Nucleus accumbens (tissue), 56 donors: ENCODE measurements around the gene PARD3B.
A peak's percentile ranks its signal among the peaks of the same experiment; 100 is the strongest.

Experiments used
- DNase-seq, 56 donors: peaks; one replicate each; lab custom pipeline; 2025; lab: John Stamatoyannopoulos, UW

The PARD3B gene

DNA sequence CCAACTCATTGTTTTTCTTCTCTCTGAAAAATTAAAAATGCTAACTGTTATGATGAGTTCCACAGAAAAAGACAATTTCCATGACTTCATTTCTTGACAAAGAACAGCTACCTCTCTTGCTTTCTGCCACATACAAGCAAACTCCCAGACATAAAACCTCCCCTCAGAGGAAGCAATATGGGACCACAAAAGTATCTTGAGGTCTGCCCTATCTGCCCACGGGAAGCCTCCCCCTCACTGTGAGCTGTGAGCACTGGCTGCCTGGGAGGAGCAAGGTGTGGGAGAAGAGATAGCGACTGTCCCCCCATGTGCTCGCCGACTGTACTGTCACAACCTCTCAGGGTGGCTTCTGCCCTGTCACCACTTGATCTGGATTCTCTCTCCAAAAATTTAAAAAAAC, 1067.4 kb downstream of the PARD3B start:
- DNase-seq, result no peak

GRCh38 chr2:205613970-205614559, 1068.8 kb downstream of the PARD3B start:
- no peak for DNase-seq

DNA sequence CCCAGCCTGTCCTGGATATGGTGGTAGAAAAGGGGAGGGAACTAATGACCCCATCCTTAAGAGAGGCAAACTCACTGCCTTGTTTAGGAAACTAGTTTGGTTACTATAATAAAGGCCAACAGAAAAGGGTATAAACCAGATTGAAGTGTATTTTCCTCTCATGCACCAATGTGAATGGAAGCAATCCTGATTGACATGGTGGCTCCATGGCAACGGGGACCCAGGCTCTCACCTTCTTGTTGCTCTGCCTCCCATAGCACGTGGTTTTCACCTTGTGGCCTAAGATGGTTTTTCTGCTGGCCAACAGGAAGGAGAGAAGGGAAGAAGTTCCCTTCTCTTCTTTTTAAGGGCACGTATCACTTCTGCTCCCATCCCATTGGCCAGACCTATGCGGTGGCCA, 1069.7 kb downstream of the PARD3B start:
- DNase-seq, result no peak

- DNase-seq, result no peak
Observed at GRCh38 chr2:205617905-205618304, 1072.6 kb downstream of the PARD3B start.

DNA sequence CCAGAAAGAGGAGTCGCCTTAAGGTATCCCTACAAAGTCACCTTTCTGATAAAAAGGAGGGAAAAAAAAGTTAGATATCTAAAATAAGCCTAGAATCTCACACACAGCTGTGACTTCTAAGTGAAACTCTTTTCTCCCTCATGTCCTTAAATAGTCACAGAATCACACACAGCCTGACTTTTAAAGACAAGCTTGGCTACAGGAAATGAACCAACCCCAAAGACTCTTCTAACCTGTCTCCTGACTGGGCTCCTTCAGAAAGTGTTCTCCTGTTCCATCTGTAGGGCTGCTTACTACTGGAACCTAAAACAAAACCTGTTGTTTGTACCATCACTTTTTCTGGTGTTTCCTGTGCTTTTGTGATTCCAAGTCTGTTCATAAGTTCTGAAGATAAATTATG, 1074.3 kb downstream of the PARD3B start:
- no peak for DNase-seq

- DNase-seq, result no peak
Observed at GRCh38 chr2:205627085-205627484, 1081.8 kb downstream of the PARD3B start.

GRCh38 chr2:205628422-205628821, 1083.1 kb downstream of the PARD3B start:
- DNase-seq, result no peak

DNA sequence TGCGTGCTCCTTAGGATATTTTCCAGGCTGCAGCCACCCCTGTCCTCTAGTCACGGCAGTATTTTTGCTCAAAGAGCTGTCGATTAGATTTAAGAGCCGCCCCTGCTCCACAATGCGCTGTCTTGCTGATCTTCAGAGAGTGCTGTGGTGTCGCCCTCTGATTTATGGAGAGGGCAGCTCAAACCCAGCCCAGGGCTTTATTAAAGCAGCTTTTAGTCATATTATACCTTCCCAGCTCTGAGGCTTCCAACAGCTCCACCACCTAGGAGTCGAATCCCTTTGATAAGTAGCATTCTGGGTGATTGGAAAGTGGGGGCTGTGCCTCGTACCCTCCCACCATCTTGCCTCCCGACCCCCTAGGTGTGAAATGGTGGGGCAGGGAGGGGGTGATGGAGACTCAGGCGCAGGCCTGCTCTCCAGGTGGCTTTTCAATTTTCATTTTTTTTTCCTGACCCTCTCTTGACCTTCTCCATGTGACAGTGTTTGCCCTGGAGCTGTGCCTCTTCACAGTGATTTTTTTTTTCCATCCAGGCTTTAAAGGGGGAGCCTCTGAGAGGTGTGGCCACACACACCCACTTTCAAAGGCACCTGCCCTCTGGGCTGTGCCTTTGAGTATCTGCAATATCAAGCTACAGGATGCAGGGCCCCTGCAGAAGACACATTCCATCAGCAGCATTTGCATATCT, 1084.0 kb downstream of the PARD3B start:
- no peak for DNase-seq

DNA sequence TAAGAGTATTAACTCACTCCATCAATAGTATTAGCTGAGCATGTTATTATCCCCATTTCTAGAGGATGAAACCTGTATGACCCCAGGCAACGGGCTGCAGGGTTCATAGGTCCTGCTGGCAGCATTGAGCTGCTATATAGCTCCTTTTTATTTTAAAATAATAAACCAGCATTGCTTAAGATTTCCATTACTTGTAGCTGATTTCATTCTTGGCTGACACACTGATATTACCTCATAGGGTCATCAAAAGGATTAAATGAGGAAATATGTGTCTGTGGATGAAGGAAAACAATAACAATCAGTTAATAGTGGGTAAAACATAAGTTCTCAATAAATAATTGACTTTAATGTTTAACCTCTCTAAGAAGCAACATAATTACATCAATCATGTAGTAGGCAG, 1088.7 kb downstream of the PARD3B start:
- no peak for DNase-seq

- no peak for DNase-seq
Observed at GRCh38 chr2:205636549-205637319, 1091.5 kb downstream of the PARD3B start.

- no peak for DNase-seq
Observed at GRCh38 chr2:205637320-205637602, 1092.0 kb downstream of the PARD3B start.

GRCh38 chr2:205637779-205638503, 1092.7 kb downstream of the PARD3B start:
- no peak for DNase-seq

GRCh38 chr2:205640716-205641115, 1095.4 kb downstream of the PARD3B start:
- DNase-seq, result no peak

DNA sequence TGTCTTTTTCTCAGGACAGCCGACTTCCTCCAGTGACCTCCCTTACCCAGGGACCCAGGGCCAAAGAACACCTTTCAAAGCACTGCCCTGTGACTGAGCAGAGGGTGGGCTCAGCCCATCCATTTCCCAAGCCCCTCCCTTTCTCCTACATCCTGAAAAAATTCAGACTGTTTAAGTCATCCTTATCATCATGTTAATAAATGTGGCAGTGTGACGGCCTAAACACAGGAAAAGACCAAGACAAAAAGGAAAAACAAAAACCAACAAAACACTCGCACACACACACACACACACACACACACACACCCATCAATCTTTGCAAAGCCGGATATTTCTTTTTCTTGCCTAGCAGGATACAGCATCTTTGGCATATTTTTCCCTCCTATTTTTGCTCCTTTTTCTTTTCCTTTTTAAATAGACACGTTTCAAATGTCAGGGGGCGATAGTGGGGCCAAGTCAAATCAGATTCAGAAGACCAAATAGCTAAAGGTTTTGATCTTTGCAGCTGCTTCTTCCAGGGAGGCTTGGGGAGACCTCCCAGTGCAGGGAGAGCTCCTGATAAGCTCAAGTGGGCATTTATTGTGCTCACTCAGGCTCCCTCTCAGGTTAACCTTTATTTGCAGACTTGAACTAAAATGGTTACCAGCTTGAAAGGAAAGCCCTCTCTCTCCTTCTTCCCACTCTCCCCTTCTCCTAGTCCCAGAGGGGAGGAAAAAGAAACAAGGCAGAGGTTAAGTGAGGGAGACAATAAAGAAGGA, 1097.5 kb downstream of the PARD3B start:
- DNase-seq, result no peak

DNA sequence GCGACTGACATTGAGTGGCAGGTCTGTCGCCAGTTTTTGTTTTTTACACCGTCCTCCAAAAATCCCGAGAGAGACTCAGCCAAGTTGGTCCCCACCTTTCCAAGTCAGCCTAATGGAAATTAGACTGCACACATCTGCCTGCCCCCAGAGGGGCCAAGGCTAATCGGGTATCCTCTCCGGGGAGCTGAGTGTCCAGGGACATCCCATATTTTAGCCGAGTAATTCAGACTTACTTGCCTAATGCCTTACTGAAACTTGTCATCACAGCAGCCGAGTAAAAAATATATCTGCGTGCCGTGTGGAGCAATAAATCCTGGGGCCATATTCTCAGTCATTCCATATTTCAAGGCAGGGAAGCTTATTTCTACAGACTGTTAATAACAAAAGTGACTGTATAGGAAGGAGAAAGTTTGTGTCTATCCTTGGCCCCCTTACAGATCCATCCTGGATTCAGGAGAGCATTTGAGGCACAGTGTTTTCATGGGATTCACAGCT, 1098.2 kb downstream of the PARD3B start:
- no peak for DNase-seq

- DNase-seq, result no peak
Observed at GRCh38 chr2:205644018-205644417, 1098.7 kb downstream of the PARD3B start.

GRCh38 chr2:205646680-205647079, 1101.4 kb downstream of the PARD3B start:
- DNase-seq, result no peak

DNA sequence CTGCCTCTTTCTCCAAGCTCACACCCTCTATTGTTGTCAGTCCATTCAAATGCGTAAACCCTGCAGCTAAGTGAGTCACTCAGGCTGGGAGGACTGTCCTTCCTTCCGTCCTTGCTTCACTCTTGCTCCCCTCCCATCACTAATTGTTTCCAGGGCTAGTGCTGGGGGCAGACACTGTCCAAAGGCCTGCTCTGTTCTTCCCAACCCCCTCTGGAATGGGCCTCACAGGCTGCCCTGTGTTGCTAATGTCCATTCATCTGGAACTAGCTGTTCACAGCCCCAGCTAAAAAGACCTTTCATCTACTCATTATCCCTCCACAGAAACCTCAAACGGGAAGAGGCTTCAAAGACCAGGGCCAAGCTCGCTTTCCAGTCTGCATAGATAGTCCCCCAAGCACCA, 1105.2 kb downstream of the PARD3B start:
- DNase-seq, result peak in 2 of 56 donors; percentile 1 to 3

GRCh38 chr2:205650931-205651330, 1105.7 kb downstream of the PARD3B start:
- no peak for DNase-seq

GRCh38 chr2:205651719-205652118, 1106.4 kb downstream of the PARD3B start:
- no peak for DNase-seq
